NCI-H1417 treated with DMSO at 0.1 percent for 48 hours (cell line): ENCODE results near the gene INPP5K.
"Not testable (repeated sequence)": the region's sequence is repeated elsewhere in the genome, so short reads cannot be mapped to it uniquely, and the experiment has no call there.

ENCODE experiments used
- DNase-seq: peaks from one replicate; lab custom pipeline; 2025; lab: John Stamatoyannopoulos, UW

Gene INPP5K

GRCh38 chr17:1464186-1464585 lies 52.2 kb downstream of the INPP5K start:
- DNase-seq = no peak

GRCh38 chr17:1462164-1463112 lies 54.0 kb downstream of the INPP5K start:
- DNase-seq = no peak

GRCh38 chr17:1461198-1461944 lies 55.0 kb downstream of the INPP5K start:
- no peak for DNase-seq

- DNase-seq = no peak
Observed at GRCh38 chr17:1460233-1460632, 56.2 kb downstream of the INPP5K start.

- peak; percentile 53 for DNase-seq
Observed at GRCh38 chr17:1455797-1456599, 60.4 kb downstream of the INPP5K start, which contains the start of gene CRK. TSS of gene CRK (minus strand) at chr17:1456232. CDS start at chr17:1456117, 115 bp downstream.

GRCh38 chr17:1455291-1455796 lies 61.1 kb downstream of the INPP5K start:
- no peak for DNase-seq

- DNase-seq = no peak
Observed at GRCh38 chr17:1454541-1454940, 61.9 kb downstream of the INPP5K start.

- not testable (repeated sequence) for DNase-seq
Observed at GRCh38 chr17:1453694-1454093, 62.7 kb downstream of the INPP5K start.

- no peak for DNase-seq
Observed at GRCh38 chr17:1452836-1453235, 63.6 kb downstream of the INPP5K start.

- not testable (repeated sequence) for DNase-seq
Observed at GRCh38 chr17:1450261-1450660, 66.2 kb downstream of the INPP5K start.

- no peak for DNase-seq
Observed at GRCh38 chr17:1449412-1449967, 66.9 kb downstream of the INPP5K start.

GRCh38 chr17:1447052-1447451 lies 69.4 kb downstream of the INPP5K start:
- DNase-seq = no peak

- DNase-seq = no peak
Observed at GRCh38 chr17:1446201-1446600, 70.2 kb downstream of the INPP5K start.

- DNase-seq = not testable (repeated sequence)
Observed at GRCh38 chr17:1445695-1446094, 70.7 kb downstream of the INPP5K start.
